Fibroblast of gingiva (primary cell): ENCODE results near the gene SYTL2.
A peak's percentile ranks its signal among the peaks of the same experiment; 100 is the strongest.

Experiments
- DNase-seq: peaks from one replicate; pipeline ENCODE4 v3.0.0-alpha.2; 2011; ENCODE audit warnings: low read depth

Gene SYTL2

DNA sequence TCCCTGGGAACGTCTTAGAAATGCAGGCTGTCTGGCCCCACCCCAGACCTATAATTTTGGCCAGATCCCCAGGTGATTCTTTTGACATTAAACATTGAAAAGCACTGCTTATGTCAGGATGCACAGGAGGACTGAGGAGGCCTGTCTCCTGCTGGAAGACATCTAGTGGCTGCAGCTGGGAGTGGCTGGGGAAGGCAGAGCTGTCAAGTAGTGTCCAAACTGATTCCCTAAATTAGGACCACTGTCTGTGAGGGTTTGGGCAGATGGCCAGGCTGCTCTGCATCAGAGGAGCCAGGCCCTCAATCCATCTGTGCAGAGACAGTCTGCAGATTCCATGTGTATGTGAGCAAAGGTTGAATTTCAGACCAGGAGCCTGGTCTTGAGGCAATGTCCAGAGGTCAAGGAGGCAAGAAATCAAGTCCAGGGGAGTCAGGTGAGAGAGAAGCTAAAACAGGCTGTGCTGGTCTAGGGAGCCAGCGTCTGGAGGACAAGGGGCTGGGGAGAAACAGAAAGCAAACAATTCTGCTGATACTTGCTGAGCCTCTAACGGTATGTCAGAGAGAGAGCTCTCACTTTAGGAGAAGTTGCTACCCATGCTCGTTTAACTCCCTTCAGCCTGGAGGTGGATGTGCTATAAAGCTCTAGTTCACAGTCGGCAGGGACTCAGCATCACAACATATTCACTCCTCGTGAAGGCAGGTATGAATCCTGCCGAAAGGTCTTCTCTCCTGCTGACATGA lies 15.3 kb upstream of the SYTL2 start:
- DNase-seq: peak; percentile 30

DNA sequence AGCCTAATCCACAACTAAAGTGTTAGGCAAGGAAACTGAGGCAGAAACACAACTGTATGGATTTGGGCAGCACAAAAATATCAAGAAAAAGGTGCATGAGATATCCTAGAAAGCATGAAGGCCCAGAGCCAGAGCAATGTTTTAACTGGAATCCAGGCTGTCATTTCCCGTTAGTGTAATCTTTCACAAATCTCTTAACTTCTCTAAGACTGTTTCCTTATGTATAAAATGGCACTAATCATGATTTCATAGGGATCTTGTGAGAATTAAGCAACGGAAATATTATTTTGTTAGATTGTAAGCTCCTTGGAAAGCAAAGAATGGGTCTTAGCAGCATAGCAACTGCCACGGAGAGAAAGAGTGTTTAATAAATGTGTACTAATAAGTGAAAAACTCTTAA lies 14.7 kb upstream of the SYTL2 start:
- DNase-seq: no peak

DNA sequence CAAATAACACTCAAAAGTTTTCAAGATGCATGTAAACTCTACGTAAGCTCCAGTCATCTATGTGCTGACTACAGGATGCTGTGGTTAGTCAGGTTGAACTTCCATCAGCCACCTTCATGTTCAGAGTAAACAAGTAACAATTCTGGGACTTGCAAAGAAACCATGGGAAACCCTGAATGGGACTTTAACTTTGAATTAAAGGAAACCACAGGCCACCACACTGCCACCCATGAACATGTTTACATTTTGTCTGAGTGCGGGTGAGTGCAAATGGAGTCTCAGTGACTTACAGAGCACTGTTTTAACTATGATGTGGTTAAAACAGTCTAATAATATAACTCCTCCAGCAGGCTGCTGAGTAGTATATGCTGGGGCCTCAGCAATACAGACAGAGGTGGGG lies 12.9 kb upstream of the SYTL2 start:
- DNase-seq: no peak

DNA sequence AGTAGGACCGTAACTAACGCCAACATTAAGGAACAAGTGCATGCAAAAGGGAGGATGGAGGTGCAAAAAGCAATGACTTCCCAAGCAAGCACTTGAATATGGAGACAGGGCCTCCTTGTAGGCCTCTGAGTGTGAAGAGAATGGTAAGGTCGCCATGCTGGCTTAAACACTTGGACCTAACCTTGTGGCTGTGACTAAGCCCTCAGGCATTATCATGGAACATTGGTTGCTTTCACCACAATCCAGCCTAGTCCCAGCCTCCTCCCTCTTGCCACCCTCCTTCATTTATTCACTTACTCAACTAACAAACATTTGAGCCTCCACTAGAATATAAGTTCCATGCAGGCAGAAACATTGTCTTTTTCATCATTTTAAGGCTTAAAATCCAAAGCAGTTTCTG lies 11.9 kb upstream of the SYTL2 start:
- peak; percentile 35 for DNase-seq

DNA sequence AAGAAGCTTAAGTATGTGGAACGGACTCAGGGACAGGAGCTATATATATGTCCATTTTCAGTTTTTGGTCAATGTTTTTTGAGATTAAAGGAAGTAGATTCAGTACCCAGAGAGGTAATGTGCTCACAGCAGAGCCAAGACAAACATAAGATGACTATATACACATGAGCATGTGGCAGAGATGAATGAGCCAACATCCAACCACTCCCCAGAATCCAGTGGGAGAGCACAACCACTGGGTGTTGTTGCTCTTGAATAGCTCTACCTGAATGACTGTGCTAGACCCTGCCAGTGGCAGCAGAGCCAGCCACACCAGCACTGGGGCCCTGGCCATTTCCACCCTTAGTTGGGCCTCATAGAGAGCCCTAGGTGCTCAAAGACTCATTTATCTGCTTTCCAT lies 10.7 kb upstream of the SYTL2 start:
- DNase-seq: no peak

DNA sequence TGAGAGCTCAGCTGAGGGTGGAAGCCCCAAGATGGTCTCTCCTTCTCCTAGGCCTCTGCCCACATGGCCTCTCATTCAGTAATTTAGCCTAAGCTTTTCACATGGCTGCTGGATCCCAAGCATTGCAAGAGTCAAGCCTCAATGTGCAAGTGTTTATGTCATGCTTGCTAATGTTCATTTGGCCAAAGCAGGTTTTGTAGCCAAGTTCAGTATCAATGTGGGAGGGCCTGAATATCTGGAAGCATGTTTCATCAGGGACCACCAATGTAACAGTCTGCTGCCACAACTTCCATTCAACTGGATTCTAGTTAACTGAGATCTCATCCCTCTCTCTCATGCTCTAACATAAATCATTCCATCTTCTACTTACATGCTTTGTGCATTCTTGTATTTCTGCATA lies 8.5 kb upstream of the SYTL2 start:
- DNase-seq: no peak

DNA sequence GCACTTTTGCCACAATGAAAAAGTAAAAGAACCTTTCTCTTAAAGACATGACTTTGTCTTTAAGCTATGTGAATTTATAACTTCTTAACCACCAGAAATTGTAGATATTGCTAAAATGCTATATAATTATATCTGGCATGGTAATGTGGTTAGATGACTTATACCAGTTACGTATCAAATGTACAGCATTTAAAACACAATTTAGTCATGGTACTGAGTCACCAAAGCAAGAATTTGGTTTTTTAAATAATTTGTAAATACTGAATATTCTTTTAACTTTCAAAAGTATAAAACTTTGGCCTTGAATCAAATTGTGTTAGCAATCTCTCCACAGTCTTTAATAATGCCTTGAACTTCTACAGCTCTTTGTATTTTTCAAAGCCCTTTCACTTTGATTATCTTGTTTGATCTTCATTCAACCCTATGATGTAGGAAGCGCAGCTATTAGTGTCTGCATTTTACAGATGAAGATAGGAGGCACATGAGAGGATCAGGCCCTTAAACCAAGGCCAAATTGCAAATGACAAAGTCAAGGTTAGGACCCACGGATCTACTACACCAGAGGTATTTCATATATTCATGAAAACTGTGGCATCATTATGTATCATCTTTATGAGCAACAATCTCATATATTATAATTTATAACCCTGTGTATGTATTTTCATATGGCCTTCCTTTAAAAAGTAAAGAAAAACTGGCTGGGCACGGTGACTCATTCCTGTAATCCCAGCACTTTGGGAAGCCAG lies 4.4 kb upstream of the SYTL2 start:
- peak; percentile 83 for DNase-seq

DNA sequence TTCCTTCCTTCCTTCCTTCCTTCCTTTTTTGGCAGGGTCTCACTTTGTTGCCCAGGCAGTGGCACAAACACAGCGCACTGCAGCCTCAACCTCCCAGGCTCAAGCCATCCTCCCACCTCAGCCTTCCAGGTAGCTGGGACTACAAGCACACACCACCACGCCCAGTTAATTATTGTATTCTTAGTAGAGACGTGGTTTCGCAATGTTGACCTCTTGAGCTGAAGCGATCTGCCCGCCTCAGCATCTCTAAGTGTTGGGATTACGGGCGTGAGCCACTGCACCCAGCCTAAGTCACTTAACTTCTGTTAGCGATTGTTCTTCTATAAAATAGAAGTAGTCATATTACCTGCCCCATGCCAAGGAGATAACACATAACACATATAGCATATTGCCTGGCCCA lies 2.8 kb upstream of the SYTL2 start:
- no peak for DNase-seq

DNA sequence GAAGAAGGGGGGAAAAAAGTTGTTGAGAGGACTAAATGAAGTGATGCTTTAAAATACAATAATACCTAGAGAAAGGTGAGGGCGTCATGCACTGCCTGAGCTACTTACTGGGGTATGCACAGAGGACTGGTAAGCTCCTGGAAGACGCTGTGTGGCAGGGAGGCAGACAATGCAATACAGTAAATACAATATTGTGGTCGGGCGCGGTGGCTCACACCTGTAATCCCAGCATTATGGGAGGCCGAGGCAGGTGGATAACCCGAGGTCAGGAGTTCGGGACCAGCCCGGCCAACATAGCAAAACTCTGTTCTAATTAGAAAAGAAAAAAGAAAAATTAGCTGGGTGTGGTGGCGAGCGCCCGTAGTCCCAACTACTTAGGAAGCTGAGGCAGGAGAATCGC lies 683 bp upstream of the SYTL2 start:
- DNase-seq: no peak

DNA sequence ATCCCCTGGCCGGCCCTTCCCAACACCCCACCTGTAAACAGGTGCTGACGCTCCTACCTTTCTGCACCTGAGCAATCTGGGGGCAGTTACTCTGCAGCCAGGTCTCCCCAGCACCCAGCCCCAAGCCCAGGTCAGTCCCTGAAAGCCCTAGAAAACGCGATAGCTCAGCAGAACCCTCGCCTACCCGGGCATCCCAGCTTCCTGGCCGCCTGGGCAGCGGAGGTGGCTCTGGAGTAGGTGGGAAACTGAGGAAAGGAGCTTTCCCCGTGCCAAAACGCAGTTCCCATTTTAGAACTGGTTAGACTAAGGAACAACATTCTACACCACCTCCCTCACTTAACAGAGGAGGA lies 445 bp downstream of the SYTL2 start:
- DNase-seq: no peak

DNA sequence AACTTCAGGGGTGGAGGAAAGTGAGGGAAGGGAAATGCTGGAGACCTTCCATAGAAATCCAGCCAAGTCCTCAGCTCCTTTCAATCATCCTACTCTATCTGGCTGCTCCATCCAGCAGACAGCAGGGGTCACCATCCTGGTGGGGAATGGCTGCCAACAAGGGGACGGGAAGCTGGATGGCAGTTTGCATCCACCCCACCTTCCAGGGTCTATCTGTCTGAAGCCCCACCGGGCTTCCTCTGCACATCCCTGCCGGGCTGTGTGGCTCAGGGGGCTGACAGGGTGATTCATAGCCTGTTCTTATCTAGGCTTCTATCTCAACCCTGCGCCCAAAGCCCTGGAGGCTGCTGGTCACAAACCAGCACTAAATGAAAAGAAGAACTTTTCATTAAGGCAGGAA lies 1.1 kb downstream of the SYTL2 start:
- DNase-seq: no peak

DNA sequence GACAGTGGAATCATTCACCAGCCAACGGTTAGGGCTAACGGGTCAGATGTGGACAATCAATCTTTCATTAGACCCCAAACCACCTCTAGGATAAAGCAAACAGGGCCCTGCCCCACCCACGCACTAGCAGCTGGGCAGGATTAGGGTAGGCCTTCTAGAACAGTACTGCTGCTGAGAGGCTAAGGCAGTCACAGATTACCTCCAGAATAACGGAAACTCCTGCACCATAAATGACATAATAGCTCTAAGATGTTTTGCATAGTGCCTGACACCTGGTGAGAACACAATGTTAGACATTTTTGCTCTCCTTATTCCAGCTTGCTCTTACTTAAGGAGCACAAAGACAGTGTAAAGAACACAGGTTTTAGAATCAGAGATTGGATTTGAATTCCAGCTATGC lies 1.8 kb downstream of the SYTL2 start:
- no peak for DNase-seq

DNA sequence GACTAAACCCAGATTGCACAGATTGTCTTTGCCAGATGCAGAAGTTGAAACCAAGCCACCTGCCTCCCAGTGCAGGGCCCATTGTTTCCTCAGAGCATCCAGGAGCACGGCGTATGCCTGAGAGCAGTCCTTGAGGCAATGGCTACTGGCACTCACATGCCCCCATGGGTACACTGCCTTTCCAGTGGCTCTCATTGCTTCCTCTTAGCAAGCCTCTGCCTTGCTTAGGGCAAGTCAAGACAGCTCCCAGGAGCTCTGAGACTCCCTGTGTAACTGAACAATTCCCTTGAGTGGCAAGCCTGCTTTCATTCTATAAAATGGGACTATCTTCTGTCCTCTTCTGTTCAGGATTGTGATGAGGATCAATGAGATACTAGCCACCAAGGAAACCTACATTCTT lies 4.1 kb downstream of the SYTL2 start:
- DNase-seq: no peak

DNA sequence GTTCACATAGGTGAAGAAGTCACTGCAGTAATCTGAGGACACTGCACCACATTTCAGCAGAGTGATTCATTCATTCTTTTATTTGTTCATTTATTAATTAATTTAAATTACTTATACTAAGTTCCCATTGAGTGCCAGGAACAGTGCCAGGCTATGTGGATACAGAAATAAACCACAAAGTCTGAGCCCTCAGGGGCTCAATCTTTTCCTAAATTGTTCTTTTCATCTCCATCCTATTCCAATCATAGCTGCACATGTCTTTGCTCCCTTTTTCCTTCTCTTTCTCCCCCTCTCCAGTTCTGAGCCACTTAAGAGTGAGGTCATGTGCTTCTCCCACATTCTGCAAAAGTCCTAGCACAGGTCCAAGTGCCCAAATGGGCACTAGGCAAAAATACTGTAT lies 4.9 kb downstream of the SYTL2 start:
- no peak for DNase-seq

DNA sequence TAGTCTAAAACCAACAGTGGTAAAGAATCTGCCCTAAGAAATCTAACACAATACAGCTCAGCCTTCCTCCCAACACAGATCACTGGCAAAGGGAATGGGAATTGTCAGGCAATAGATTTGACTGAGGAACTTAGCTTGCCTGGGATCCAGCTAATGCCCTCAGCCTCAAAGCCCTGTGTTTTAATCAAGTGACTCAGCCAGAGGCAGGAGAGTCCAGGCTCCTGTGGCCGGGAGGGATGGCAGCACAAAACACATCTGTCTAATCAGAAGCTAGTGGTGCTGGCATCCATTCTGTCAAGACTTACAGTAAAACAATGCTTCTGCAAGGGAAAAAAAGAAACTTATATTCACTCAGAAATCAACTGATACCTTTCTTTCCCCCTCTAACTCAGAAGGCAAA lies 5.6 kb downstream of the SYTL2 start:
- DNase-seq: peak; percentile 30

DNA sequence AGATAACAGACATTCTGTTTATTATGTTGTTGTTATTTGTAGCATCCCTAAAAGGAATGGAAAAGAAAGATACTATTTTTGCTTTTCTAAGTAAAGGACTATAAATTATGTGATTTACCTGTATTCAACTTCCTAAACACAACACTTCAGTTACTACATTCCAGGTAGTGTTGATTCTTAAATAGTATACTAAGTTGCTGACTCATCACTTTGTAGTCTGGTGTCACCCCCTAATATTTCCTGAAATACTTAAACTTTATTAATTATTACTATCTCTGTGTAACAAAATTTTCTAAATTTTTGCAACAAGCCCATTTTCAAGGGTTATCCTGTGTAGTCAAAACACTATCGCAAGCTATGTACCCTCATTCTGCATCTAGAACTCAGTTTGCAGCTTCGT lies 7.0 kb downstream of the SYTL2 start:
- DNase-seq: no peak

DNA sequence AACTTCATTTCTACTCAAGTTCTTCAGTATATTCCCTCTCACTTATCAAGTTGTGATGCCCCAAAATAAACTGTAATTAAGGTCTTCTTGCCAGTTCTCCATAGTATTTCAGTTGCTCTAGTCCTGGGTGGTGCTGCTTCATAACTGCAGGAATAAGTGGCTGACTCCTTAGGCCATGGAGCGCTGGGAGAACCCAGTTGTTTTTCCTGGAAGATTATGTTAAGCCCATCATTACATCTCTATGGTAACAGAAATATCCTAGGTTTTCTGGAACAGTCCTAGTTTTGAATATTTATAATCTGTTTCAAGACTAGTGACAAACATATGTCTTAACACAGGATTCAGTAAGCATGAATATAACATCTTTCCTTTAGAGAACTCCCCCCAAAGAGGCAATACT lies 7.6 kb downstream of the SYTL2 start:
- DNase-seq: no peak

DNA sequence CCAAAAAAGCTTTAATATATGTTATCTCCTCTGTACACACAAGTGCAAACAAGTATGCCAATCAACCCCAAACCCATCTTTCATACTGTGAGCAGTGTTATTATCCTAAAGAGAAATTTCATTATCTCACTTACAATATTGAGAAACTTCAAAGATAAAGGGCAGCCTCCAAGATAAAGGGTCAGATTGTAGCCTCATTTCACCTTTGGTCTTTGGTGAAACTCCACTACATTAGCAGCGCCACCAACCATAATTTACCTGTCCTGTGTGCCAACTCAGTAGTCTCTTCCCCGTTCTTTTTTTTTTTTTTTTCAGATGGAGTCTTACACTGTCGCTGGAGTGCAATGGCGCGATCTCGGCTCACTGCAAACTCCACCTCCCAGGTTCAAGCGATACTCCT lies 9.4 kb downstream of the SYTL2 start:
- DNase-seq: no peak

DNA sequence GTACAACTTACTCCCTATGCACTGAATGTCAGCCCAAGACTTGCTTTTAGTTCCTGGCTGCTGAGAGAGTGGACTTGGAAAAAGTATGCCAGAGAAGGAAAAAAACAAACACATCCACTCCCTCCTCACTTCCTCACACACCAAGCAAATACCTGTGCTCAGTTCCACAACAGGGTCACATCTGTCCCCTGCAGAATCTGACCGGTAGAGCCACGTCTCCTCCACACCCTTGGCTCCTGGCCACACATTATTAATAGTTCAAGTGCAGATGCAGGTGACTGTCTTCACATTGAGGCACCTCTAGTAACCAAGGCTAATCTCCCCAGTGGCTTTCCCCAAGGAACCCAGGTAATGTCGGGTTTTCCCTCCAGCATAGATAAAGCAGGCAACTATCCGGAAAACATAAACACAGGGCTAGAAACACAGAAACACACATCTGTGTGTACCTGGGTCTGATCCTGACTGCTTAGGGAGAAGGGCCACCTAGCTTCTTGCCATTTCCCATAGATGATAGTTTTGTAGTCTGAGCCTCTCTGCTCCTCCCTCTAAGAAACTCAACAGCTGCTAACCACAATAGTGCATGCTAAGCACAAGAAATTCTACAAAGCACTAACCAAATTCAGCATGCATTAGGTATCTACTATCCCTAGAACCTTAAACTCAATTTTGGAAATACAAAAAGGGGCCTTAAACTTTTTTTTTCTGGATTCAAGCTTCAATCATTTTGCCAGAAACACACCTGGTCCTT lies 10.2 kb downstream of the SYTL2 start:
- no peak for DNase-seq

DNA sequence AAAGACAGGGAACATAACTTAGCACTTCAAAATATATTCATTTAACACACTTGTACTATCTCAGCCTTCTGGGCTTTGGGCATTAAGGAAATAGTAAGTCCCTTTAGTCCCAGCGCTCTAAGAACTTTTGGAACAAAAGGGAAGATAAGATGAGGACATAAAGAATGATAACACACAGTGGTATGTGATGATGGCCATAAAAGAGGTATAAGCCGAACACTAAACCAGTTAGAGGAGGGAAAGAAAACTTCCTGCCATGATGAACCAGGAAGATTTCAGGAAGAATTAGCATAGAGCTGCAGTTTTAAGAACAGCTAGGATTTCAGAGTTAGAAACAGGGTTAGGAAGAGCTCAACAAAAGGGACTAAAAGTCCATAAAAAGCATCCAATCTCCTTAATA lies 11.8 kb downstream of the SYTL2 start:
- DNase-seq: no peak

DNA sequence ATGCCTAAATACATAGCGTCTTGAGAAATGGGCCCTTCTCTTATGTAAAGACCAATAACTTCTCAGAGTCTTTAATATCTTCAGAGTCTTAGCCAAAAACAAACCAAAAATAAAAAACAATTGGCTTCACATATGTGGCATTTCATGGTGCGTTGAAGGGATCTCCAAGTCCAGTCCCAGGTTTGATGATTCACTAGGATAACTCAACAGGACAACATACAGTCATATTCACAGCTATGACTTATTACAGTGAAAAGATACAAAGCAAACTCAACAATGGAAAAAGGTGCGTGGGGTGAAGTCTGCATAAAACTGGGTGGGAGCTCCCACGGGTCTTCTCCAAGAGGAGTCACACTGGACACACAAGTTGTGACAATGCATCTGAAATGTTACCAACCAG lies 12.6 kb downstream of the SYTL2 start:
- DNase-seq: no peak

DNA sequence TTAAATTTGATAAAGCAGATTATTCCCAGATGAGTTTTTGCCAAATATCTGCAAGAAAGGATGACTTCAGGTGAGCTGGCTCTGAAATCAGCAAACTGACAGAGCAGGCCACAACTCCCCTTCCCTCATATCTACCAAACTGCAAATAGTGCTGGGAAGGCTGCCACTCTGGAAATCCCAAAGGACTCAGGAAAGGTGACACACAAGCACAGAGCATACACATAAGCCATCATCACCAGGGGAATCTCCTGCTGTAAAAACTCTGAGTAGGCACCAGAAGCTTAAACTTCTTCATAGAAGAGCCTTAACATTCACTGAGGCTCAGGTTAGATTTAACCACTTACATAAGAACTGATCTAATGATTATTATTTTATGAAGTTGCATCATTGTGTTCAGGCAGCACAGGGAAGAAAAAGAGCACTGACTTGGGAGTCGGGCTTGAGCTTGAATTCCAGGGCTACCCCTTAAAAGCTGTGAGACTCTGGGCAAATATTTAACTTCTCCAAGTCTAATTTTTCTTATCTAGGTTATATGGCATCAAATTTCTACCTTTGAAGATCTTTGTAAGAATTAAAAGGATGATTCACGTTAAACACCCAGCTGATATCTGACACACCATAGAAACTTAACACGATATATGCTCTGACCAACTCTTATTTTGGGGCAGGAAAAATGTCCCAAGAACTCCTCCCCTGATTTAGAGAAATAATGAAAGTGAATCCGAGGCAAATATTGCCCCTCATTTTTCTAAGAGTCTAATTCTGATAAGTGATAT lies 15.0 kb downstream of the SYTL2 start:
- no peak for DNase-seq
